Astrocyte of the spinal cord (primary cell): ENCODE results near the gene LPA.

Experiments
- DNase-seq: peaks from one replicate; pipeline ENCODE4 v3.0.0; 2011; ENCODE audit warnings: low read depth, low spot score
- H3K4me3 ChIP-seq: 2 replicates; pipeline ENCODE4 v1.5.1; 2011; ENCODE audit warnings: low read depth, mild to moderate bottlenecking, low read length, moderate library complexity
- CTCF ChIP-seq: IDR thresholded peaks from 2 replicates; pipeline ENCODE4 v1.5.1; 2012; ENCODE audit warnings: low read depth, mild to moderate bottlenecking, low read length, inconsistent platforms
- in situ Hi-C: cut with HindIII; loops from 2 replicates; pipeline ENCODE4 v1.10.0; 2017; ENCODE audit warnings: low sequenced_read_pairs

LPA gene

GRCh38 chr6:160509610-160510009 lies 154.5 kb downstream of the LPA start:
- H3K4me3 ChIP-seq, result no peak overlapping the region
- DNase-seq, result no peak
- TF ChIP-seq CTCF, result no peak
- in situ Hi-C loops, result no loop called here

- in situ Hi-C loops, result no loop called here
- H3K4me3 ChIP-seq, result no peak overlapping the region
- no peak for TF ChIP-seq CTCF
- DNase-seq, result no peak
Observed at GRCh38 chr6:160508599-160508998, 155.5 kb downstream of the LPA start.

- DNase-seq, result no peak
- H3K4me3 ChIP-seq, result no peak overlapping the region
- in situ Hi-C loops, result no loop called here
- no peak for TF ChIP-seq CTCF
Observed at GRCh38 chr6:160507420-160507819, 156.7 kb downstream of the LPA start.

- in situ Hi-C loops, result no loop called here
- no peak overlapping the region for H3K4me3 ChIP-seq
- no peak for TF ChIP-seq CTCF
- no peak for DNase-seq
Observed at GRCh38 chr6:160505970-160506369, 158.1 kb downstream of the LPA start.

GRCh38 chr6:160500639-160501038 lies 163.4 kb downstream of the LPA start:
- no peak overlapping the region for H3K4me3 ChIP-seq
- DNase-seq, result no peak
- TF ChIP-seq CTCF, result no peak
- in situ Hi-C loops, result no loop called here

- in situ Hi-C loops, result no loop called here
- TF ChIP-seq CTCF, result no peak
Observed at GRCh38 chr6:160494576-160494975, 169.5 kb downstream of the LPA start.

GRCh38 chr6:160489091-160489490 lies 175.0 kb downstream of the LPA start:
- in situ Hi-C loops, result no loop called here
- no peak for TF ChIP-seq CTCF
- H3K4me3 ChIP-seq, result no peak overlapping the region
- no peak for DNase-seq

More at GRCh38 chr6:160494576-160494975, 169.5 kb downstream of the LPA start:
- DNase-seq, result no peak
- H3K4me3 ChIP-seq, result no peak overlapping the region
